Pancreas (tissue), 10 donors: ENCODE results near the gene KDM4C. TPM values are rescaled to one million over a fixed set of nuclear protein-coding genes. Genes with fewer than 3 reads are reported as not detected.

Experiments
- ATAC-seq, 4 donors: fragments of 200-7000 bp; cut with Tn5 transposase; one replicate each; pipeline versions ENCODE4 v1.8.0 to v1.9.1; 2020; ENCODE audit warnings: mild to moderate bottlenecking in 4 of 4, moderate library complexity in 4 of 4
- DNase-seq, 6 donors: peaks; one replicate each; pipeline ENCODE4 v3.0.0-alpha.2; 2020
- FAIRE-seq: peaks from 2 replicates; lab custom pipeline; 2012; peaks lifted over from hg19 to GRCh38; lab: Jason Lieb, UNC
- H3K27ac ChIP-seq, 4 donors: fragments of 200-600 bp; sonication (generic); 1 replicate in 3 of 4; 2 replicates in 1 of 4; pipeline versions ENCODE4 v1.5.0 to v1.8.0; 2020
- H3K27me3 ChIP-seq, 4 donors: fragments of 200-600 bp; one replicate each; pipeline ENCODE4 v1.8.0; 2021
- H3K36me3 ChIP-seq, 3 donors: fragments of 200-600 bp; sonication (generic) in 1 of 3; one replicate each; pipeline versions ENCODE4 v1.5.0 to v1.8.0; 2020 to 2021
- H3K4me1 ChIP-seq, 3 donors: fragments of 200-600 bp; one replicate each; pipeline ENCODE4 v1.8.0; 2021
- H3K4me3 ChIP-seq, 4 donors: fragments of 200-600 bp; sonication (generic) in 2 of 4; one replicate each; pipeline versions ENCODE4 v1.5.0 to v1.8.0; 2020 to 2021
- H3K9me3 ChIP-seq, 4 donors: fragments of 200-600 bp; one replicate each; pipeline ENCODE4 v1.8.0; 2021
- CTCF ChIP-seq, 4 donors: fragments of 200-600 bp; sonication (generic) in 3 of 4; IDR thresholded peaks; one replicate each; pipeline versions ENCODE4 v1.5.0 to v1.8.0; 2021; ENCODE audit warnings: antibody characterized with exemption in 4 of 4
- WGBS, 2 donors: extraction: QIAGEN DNeasy Blood & Tissue Kit; methylation state at CpG; one replicate each; pipeline ENCODE4 v1.1.7; 2013; 5-methylcytosine and 5-hydroxymethylcytosine counted together
- intact Hi-C, 3 donors: fragments of 100-400 bp; cut with DNase I; formaldehyde crosslinking; loops; one replicate each; pipeline versions ENCODE4 v1.11.1 to v1.14.2; 2022
- polyA plus RNA-seq, 2 donors: library from polyadenylated mRNA; stranded (reverse); fragments of 200-250 nt; gene quantifications; one replicate each; pipeline ENCODE4 v1.2.3, GENCODE V29; 2013
- total RNA-seq, 6 donors: library from RNA; stranded (reverse); fragmentation: NEBNext Ultra II Directional in 4 of 6; extraction: Animal tissue kit (Norgen Biotek cat#: 25700) in 4 of 6; gene quantifications; one replicate each; pipeline versions ENCODE4 v1.2.1 to v1.2.4, GENCODE V29; 2021 to 2023
- donor health status: healthy with polysubstance abuse.
- donor health status: DM: no; HTN: no; CAD: no; lungs with moderate emphysema.
- donor health status: DM: no; HTN: no; CAD: no.
- donor health status: control.
- donor health status: control.
- donor health status: Bipolar disorder and iron deficiency.
- donor health status: DM: yes; HTN: yes; CAD: no.
- donor health status: DM: no; HTN: no; CAD: no.
- donor health status: DM: no; HTN: no; CAD: no.
- donor health status: DM: yes; HTN: yes; CAD: no.

The KDM4C gene
- total and polyA plus RNA-seq, 8 donors: 10.5 to 30.8 (median 19.7) TPM

GRCh38 chr9:6864102-6864501 lies 106.3 kb downstream of the KDM4C start:
- no peaks in the 10 kb centered on the region for H3K9me3 ChIP-seq
- no peak overlapping the region for H3K27ac ChIP-seq
- H3K27me3 ChIP-seq: no peaks in the 10 kb centered on the region
- no peak for FAIRE-seq
- intact Hi-C loops: no loop called here
- no peaks in the 10 kb centered on the region for H3K4me1 ChIP-seq
- ATAC-seq: no peak
- H3K4me3 ChIP-seq: no peak overlapping the region
- TF ChIP-seq CTCF (IDR thresholded peaks at IDR 0.05): no peak
- no peaks in the 10 kb centered on the region for H3K36me3 ChIP-seq
- no peak for DNase-seq
- 94 to 97% methylated on average over 1 of the region's 1 CpG for WGBS, 2 donors

DNA sequence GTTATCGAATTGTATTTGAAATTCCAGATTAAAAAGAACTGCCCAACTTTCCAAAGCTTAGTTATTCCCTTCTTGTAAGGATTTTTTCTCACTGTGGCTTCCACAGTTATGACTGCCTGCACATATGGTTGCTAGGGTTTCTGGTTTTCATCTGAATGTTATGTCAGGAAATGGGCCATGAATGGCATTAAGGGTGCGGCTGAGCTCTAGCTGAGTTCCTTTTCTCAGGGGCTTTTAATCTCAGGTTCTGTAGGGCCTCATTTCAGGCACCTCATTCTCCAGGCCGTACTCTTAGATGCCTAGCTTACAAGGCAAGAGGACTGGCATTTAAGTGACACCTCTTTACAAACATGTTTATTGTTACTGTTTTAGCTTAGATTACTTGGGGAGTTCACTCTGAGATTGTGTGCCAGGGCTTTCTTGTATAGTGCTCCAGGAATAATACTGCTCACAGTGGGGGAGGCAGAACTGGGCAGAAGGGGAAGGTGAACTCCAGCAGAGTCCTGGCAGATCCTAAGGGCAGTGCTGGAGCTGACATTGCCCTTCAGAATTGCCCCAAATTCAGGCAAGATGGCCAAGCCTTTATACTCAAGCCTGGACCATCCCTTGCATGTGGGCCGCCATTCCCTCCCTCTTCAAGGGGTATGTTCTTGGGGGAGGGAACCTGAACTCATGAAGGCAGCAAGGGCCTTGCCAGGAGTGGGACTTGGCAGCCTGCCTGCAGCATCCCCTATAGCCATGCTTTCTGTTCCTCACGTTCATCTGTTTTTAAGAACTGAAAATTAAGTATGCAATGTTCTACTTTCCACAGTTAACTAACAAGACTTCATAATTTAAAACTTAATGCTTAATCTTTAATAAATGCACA lies 111.5 kb downstream of the KDM4C start:
- Histone ChIP-seq H3K4me3 (no peak overlapping the region), H3K4me1 (peaks cover 7 to 8% (median 7%) of the 10 kb centered on the region in 3 donors), H3K27ac (no peak overlapping the region), H3K9me3 (no peaks in the 10 kb centered on the region), H3K27me3 (no peaks in the 10 kb centered on the region), H3K36me3 (no peaks in the 10 kb centered on the region)
- no peak for TF ChIP-seq CTCF (IDR thresholded peaks at IDR 0.05)
- DNase-seq: no peak
- 92 to 97% methylated on average over 5 of the region's 5 CpGs for WGBS, 2 donors
- intact Hi-C loops: no loop called here
- FAIRE-seq: no peak
- no peak for ATAC-seq

DNA sequence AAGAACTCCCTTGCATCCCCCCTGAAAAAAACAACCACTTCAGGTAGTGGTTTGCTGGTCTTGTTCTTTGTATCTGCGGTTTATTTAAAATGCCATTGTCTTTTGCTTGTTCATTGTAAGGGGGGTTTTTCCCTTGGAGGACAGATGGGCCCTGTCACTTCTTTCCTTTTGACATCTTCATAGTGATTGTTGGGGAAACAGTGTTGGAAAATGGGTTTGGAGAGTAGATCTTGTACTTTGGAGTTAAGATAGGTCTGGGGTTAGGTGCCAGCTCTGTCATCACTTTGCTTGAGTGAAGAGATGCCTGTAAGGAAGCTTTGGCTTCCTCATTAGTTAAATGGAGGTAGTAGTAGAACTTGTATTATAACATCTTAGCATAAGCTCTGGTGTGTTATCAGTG lies 112.4 kb downstream of the KDM4C start:
- DNase-seq: no peak
- intact Hi-C loops: no loop called here
- Histone ChIP-seq H3K4me1 (peaks cover 7 to 8% (median 7%) of the 10 kb centered on the region in 3 donors), H3K36me3 (no peaks in the 10 kb centered on the region), H3K27me3 (no peaks in the 10 kb centered on the region), H3K4me3 (no peak overlapping the region), H3K27ac (no peak overlapping the region), H3K9me3 (no peaks in the 10 kb centered on the region)
- WGBS, 2 donors: 97 to 100% methylated on average over 1 of the region's 1 CpG
- ATAC-seq: no peak
- no peak for TF ChIP-seq CTCF (IDR thresholded peaks at IDR 0.05)
- no peak for FAIRE-seq

- whole genome bisulfite sequencing, 2 donors: 67 to 72% methylated on average over 7 of the region's 7 CpGs
- FAIRE-seq (no peak), DNase-seq (no peak), ATAC-seq (peak in 3 of 4 donors; percentile 46 to 71 (median 57))
- intact Hi-C loops: no loop called here
- Histone ChIP-seq H3K27ac (no peak overlapping the region), H3K4me1 (peaks cover 7 to 8% (median 7%) of the 10 kb centered on the region in 3 donors), H3K4me3 (no peak overlapping the region), H3K9me3 (no peaks in the 10 kb centered on the region), H3K36me3 (no peaks in the 10 kb centered on the region), H3K27me3 (no peaks in the 10 kb centered on the region)
- no peak for TF ChIP-seq CTCF (IDR thresholded peaks at IDR 0.05)
Measured at GRCh38 chr9:6870650-6871477, 113.1 kb downstream of the KDM4C start.
